Activated gamma-delta T cell treated with Interleukin-2 at 50 U/mL for 16 hours (primary cell): ENCODE measurements around the gene LDLRAD2.
"Not testable (repeated sequence)": the region's sequence is repeated elsewhere in the genome, so short reads cannot be mapped to it uniquely, and the experiment has no call there.

Experiments used
- DNase-seq: peaks from one replicate; pipeline ENCODE4 v3.0.0-alpha.2; 2020

Gene LDLRAD2

GRCh38 chr1:21783679-21784603, 28.1 kb upstream of the LDLRAD2 start:
- DNase-seq, result no peak

GRCh38 chr1:21785764-21786163, 26.3 kb upstream of the LDLRAD2 start:
- DNase-seq, result not testable (repeated sequence)

GRCh38 chr1:21786640-21787039, 25.4 kb upstream of the LDLRAD2 start:
- DNase-seq, result no peak

- no peak for DNase-seq
Observed at GRCh38 chr1:21793104-21793503, 19.0 kb upstream of the LDLRAD2 start.

GRCh38 chr1:21794656-21795055, 17.4 kb upstream of the LDLRAD2 start:
- no peak for DNase-seq

- DNase-seq, result no peak
Observed at GRCh38 chr1:21795075-21795474, 17.0 kb upstream of the LDLRAD2 start.

- DNase-seq, result no peak
Observed at GRCh38 chr1:21799730-21800129, 12.3 kb upstream of the LDLRAD2 start.

GRCh38 chr1:21801100-21801499, 11.0 kb upstream of the LDLRAD2 start:
- DNase-seq, result no peak

- no peak for DNase-seq
Observed at GRCh38 chr1:21804536-21804935, 7.5 kb upstream of the LDLRAD2 start.

- no peak for DNase-seq
Observed at GRCh38 chr1:21813542-21813941, 1.5 kb downstream of the LDLRAD2 start.

GRCh38 chr1:21814241-21814918, 2.3 kb downstream of the LDLRAD2 start:
- peak; percentile 31 for DNase-seq

- DNase-seq, result no peak
Observed at GRCh38 chr1:21814981-21815582, 3.0 kb downstream of the LDLRAD2 start.

GRCh38 chr1:21815724-21816321, 3.8 kb downstream of the LDLRAD2 start:
- no peak for DNase-seq

- DNase-seq, result no peak
Observed at GRCh38 chr1:21816602-21817302, 4.7 kb downstream of the LDLRAD2 start.

- no peak for DNase-seq
Observed at GRCh38 chr1:21818656-21819055, 6.6 kb downstream of the LDLRAD2 start.

GRCh38 chr1:21820597-21821232, 8.7 kb downstream of the LDLRAD2 start:
- no peak for DNase-seq

- DNase-seq, result no peak
Observed at GRCh38 chr1:21821385-21822019, 9.4 kb downstream of the LDLRAD2 start.

- no peak for DNase-seq
Observed at GRCh38 chr1:21822349-21822748, 10.3 kb downstream of the LDLRAD2 start.

- no peak for DNase-seq
Observed at GRCh38 chr1:21823206-21823979, 11.3 kb downstream of the LDLRAD2 start.

GRCh38 chr1:21823980-21824702, 12.1 kb downstream of the LDLRAD2 start:
- DNase-seq, result no peak
